Measurements from ENCODE around the gene ARL16.

DNA sequence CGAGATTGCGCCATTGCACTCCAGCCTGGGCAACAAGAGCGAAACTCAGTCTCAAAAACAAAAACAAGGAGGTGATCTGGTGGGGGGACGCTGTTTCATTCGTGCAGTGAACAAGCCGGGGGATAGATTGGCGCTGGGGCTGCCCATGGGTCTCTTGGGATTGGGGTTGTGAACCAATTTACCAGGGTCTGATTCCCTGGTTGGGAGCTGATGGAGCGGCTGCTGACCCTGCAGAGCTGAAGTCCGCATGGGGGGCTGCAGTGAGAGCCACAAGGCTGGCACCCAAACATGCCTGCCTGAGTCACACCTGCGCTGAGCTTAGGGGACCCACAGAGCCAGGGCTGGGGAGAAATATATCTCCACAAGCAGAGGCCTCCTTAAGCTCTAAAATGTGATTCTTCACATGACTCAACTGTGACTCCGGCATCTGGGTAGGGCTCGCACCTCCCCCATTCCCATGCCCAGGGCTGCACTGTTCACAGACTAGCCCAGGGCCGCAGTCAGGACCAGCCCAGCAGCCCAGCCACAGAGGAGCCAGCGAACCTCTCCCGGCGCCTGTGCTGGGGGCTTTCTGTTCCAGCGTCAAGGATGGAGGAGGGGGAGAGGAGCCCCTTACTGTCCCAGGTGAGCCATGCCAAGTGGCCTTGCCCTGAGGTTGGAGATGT lies 41.6 kb downstream of the ARL16 start:
- TF ChIP-seq, protein P1, sequence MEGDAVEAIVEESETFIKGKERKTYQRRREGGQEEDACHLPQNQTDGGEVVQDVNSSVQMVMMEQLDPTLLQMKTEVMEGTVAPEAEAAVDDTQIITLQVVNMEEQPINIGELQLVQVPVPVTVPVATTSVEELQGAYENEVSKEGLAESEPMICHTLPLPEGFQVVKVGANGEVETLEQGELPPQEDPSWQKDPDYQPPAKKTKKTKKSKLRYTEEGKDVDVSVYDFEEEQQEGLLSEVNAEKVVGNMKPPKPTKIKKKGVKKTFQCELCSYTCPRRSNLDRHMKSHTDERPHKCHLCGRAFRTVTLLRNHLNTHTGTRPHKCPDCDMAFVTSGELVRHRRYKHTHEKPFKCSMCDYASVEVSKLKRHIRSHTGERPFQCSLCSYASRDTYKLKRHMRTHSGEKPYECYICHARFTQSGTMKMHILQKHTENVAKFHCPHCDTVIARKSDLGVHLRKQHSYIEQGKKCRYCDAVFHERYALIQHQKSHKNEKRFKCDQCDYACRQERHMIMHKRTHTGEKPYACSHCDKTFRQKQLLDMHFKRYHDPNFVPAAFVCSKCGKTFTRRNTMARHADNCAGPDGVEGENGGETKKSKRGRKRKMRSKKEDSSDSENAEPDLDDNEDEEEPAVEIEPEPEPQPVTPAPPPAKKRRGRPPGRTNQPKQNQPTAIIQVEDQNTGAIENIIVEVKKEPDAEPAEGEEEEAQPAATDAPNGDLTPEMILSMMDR (IDR thresholded peaks at IDR 0.05; ENCODE audit: extremely low read depth in 1 of 2, insufficient read depth in 1 of 2, low read depth in 1 of 2, low read length in 2 of 2), result no peak
- no peak for TF ChIP-seq POLR2A (IDR thresholded peaks at IDR 0.05; ENCODE audit: low read depth, low read length)
- no peak for TF ChIP-seq MYC (IDR thresholded peaks at IDR 0.05; ENCODE audit: low read depth, low read length)
- TF ChIP-seq EZH2 (IDR thresholded peaks at IDR 0.05; ENCODE audit: borderline replicate concordance, low read depth, low read length, severe bottlenecking), result no peak
- TF ChIP-seq JUN (IDR thresholded peaks at IDR 0.05; ENCODE audit: borderline replicate concordance, insufficient read depth, insufficient read length, low read depth), result no peak

Data from endothelial cell of umbilical vein (primary cell).